SU-DHL-6 (cell line): ENCODE measurements around the gene NOP56.
"Not testable (repeated sequence)": the region's sequence is repeated elsewhere in the genome, so short reads cannot be mapped to it uniquely, and the experiment has no call there.

Source experiments
- H2AFZ ChIP-seq: fragments of 200-600 bp; sonication (generic); 2 replicates; pipeline ENCODE4 v1.6.1; 2014; ENCODE audit warnings: low read depth, mild to moderate bottlenecking, moderate library complexity, mixed read lengths, antibody characterized with exemption, low read length; ENCODE audit not compliant: severe bottlenecking
- H3F3A ChIP-seq: fragments of 200-600 bp; shearing (Covaris generic); 2 replicates; pipeline ENCODE4 v1.6.0; 2016; ENCODE audit warnings: antibody characterized with exemption, mild to moderate bottlenecking; ENCODE audit not compliant: insufficient read depth
- H3K27ac ChIP-seq: fragments of 200-600 bp; sonication (generic); 2 replicates; pipeline ENCODE4 v1.5.1; 2016; ENCODE audit warnings: low read depth, mild to moderate bottlenecking, low read length, moderate library complexity, mixed read lengths
- H3K27me3 ChIP-seq: fragments of 200-600 bp; sonication (generic), shearing (Covaris generic); 2 replicates; pipeline ENCODE4 v1.6.0; 2014; ENCODE audit warnings: mild to moderate bottlenecking, low read length
- H3K36me3 ChIP-seq: fragments of 200-600 bp; sonication (generic); 2 replicates; pipeline ENCODE4 v1.6.1; 2014; ENCODE audit warnings: mild to moderate bottlenecking, low read length, mixed read lengths
- H3K4me2 ChIP-seq: fragments of 300-600, 200-600 bp; shearing (Covaris generic), sonication (generic); 2 replicates; pipeline ENCODE4 v1.6.0; 2014; ENCODE audit warnings: low read length, low read depth, mild to moderate bottlenecking; ENCODE audit not compliant: poor library complexity, severe bottlenecking
- H3K4me3 ChIP-seq: fragments of 200-600 bp; sonication (generic); 2 replicates; pipeline ENCODE4 v1.5.1; 2014; ENCODE audit warnings: antibody characterized with exemption, low read length, mild to moderate bottlenecking, mixed read lengths; ENCODE audit not compliant: insufficient read depth, poor library complexity, severe bottlenecking
- H3K79me2 ChIP-seq: fragments of 200-600 bp; sonication (generic); 2 replicates; pipeline ENCODE4 v1.6.1; 2014; ENCODE audit warnings: mild to moderate bottlenecking, low read length, moderate library complexity; ENCODE audit not compliant: insufficient read depth
- H3K9ac ChIP-seq: fragments of 200-600 bp; sonication (generic); 2 replicates; pipeline ENCODE4 v1.7.0; 2014; ENCODE audit warnings: mild to moderate bottlenecking, low read length
- H3K9me2 ChIP-seq: fragments of 200-600 bp; sonication (generic); replicated peaks from 2 replicates; pipeline ENCODE4 v1.6.1; 2014; ENCODE audit warnings: low read length; ENCODE audit not compliant: insufficient read depth
- H3K9me3 ChIP-seq: fragments of 200-600 bp; sonication (generic); 2 replicates; pipeline ENCODE4 v1.6.1; 2014; ENCODE audit warnings: low read length, mixed read lengths; ENCODE audit not compliant: insufficient read depth
- H4K20me1 ChIP-seq: fragments of 200-600 bp; sonication (generic); 2 replicates; pipeline ENCODE4 v1.6.1; 2014; ENCODE audit warnings: low read depth, mild to moderate bottlenecking, antibody characterized with exemption, low read length, moderate library complexity, mixed read lengths
- CTCF ChIP-seq: fragments of 200-600 bp; sonication (generic); IDR thresholded peaks from one replicate; pipeline ENCODE4 v1.5.1; 2017; ENCODE audit warnings: antibody characterized with exemption, mild to moderate bottlenecking, low read length, moderate library complexity; ENCODE audit not compliant: insufficient read depth, poor library complexity, severe bottlenecking
- EZH2phosphoT487 ChIP-seq: fragments of 200-600 bp; sonication (generic), shearing (Covaris generic); conservative IDR thresholded peaks from 2 replicates; pipeline ENCODE4 v1.6.1; 2018; ENCODE audit warnings: mild to moderate bottlenecking, antibody characterized with exemption, low read length, moderate library complexity, mixed read lengths

Gene NOP56

GRCh38 chr20:2694008-2694471 lies 41.6 kb downstream of the NOP56 start:
- H3K27ac ChIP-seq: no peak overlapping the region
- no peaks in the 10 kb centered on the region for H4K20me1 ChIP-seq
- H2AFZ ChIP-seq: no peak overlapping the region
- no peaks in the 10 kb centered on the region for H3K36me3 ChIP-seq
- no peak for TF ChIP-seq CTCF
- no peak overlapping the region for H3K4me2 ChIP-seq
- no peak overlapping the region for H3K4me3 ChIP-seq
- no peaks in the 10 kb centered on the region for H3F3A ChIP-seq
- no peaks in the 10 kb centered on the region for H3K27me3 ChIP-seq
- H3K9me2 ChIP-seq: no peaks in the 10 kb centered on the region
- H3K9ac ChIP-seq: no peak overlapping the region
- no peaks in the 10 kb centered on the region for H3K79me2 ChIP-seq
- H3K9me3 ChIP-seq: no peaks in the 10 kb centered on the region

- no peaks in the 10 kb centered on the region for H3K36me3 ChIP-seq
- H3K27ac ChIP-seq: no peak overlapping the region
- no peak overlapping the region for H3K9ac ChIP-seq
- H2AFZ ChIP-seq: no peak overlapping the region
- H3K27me3 ChIP-seq: no peaks in the 10 kb centered on the region
- no peaks in the 10 kb centered on the region for H4K20me1 ChIP-seq
- no peaks in the 10 kb centered on the region for H3K9me2 ChIP-seq
- H3K9me3 ChIP-seq: no peaks in the 10 kb centered on the region
- no peaks in the 10 kb centered on the region for H3K79me2 ChIP-seq
- H3K4me3 ChIP-seq: no peak overlapping the region
- no peaks in the 10 kb centered on the region for H3F3A ChIP-seq
- H3K4me2 ChIP-seq: no peak overlapping the region
- TF ChIP-seq CTCF (no peak), EZH2phosphoT487 (no peak)
Measured at GRCh38 chr20:2694519-2694918, 42.1 kb downstream of the NOP56 start.

- TF ChIP-seq EZH2phosphoT487 (no peak), CTCF (no peak)
- H4K20me1 ChIP-seq: no peaks in the 10 kb centered on the region
- H3K27me3 ChIP-seq: no peaks in the 10 kb centered on the region
- H3F3A ChIP-seq: no peaks in the 10 kb centered on the region
- H3K9ac ChIP-seq: no peak overlapping the region
- no peak overlapping the region for H3K4me2 ChIP-seq
- no peaks in the 10 kb centered on the region for H3K9me2 ChIP-seq
- no peak overlapping the region for H3K4me3 ChIP-seq
- H3K79me2 ChIP-seq: no peaks in the 10 kb centered on the region
- H3K9me3 ChIP-seq: no peaks in the 10 kb centered on the region
- no peaks in the 10 kb centered on the region for H3K36me3 ChIP-seq
- H3K27ac ChIP-seq: no peak overlapping the region
- no peak overlapping the region for H2AFZ ChIP-seq
Measured at GRCh38 chr20:2695206-2695983, 43.0 kb downstream of the NOP56 start.

- H3K79me2 ChIP-seq, H4K20me1 ChIP-seq, H3K9ac ChIP-seq, H3F3A ChIP-seq, H2AFZ ChIP-seq, H3K4me2 ChIP-seq, H3K9me2 ChIP-seq, H3K9me3 ChIP-seq, H3K27ac ChIP-seq, H3K4me3 ChIP-seq, H3K27me3 ChIP-seq, H3K36me3 ChIP-seq: not testable (repeated sequence)
Measured at GRCh38 chr20:2695984-2696525, 43.6 kb downstream of the NOP56 start.
